Left lung (tissue), 10 donors: ENCODE results near the gene FOXR1. TPM values are rescaled to one million over a fixed set of nuclear protein-coding genes. Genes with fewer than 3 reads are reported as not detected.

Source experiments
- ATAC-seq: fragments of 200-7000 bp; cut with Tn5 transposase; one replicate; pipeline ENCODE4 v1.9.1; 2020; ENCODE audit warnings: moderate library complexity
- DNase-seq, 4 donors: peaks; one replicate each; pipeline ENCODE4 v3.0.0-alpha.2; 2013 to 2020
- H3K27ac ChIP-seq, 2 donors: fragments of 200-600 bp; sonication (generic) in 1 of 2; one replicate each; pipeline versions ENCODE4 v1.5.0 to v1.8.0; 2020 to 2021
- H3K27me3 ChIP-seq, 2 donors: fragments of 200-600 bp; sonication (generic) in 1 of 2; one replicate each; pipeline versions ENCODE4 v1.5.0 to v1.8.0; 2020 to 2021
- H3K36me3 ChIP-seq, 2 donors: fragments of 200-600 bp; sonication (generic) in 1 of 2; one replicate each; pipeline versions ENCODE4 v1.5.0 to v1.8.0; 2020 to 2021
- H3K4me1 ChIP-seq, 2 donors: fragments of 200-600 bp; one replicate each; pipeline ENCODE4 v1.8.0; 2021
- H3K4me3 ChIP-seq, 2 donors: fragments of 200-600 bp; sonication (generic) in 1 of 2; one replicate each; pipeline versions ENCODE4 v1.5.0 to v1.8.0; 2020 to 2021; ENCODE audit warnings: mild to moderate bottlenecking in 1 of 2
- H3K9me3 ChIP-seq, 2 donors: fragments of 200-600 bp; sonication (generic) in 1 of 2; one replicate each; pipeline versions ENCODE4 v1.5.0 to v1.8.0; 2020 to 2021
- CTCF ChIP-seq, 2 donors: fragments of 200-600 bp; sonication (generic) in 1 of 2; IDR thresholded peaks; one replicate each; pipeline versions ENCODE4 v1.5.0 to v1.8.0; 2021; ENCODE audit warnings: antibody characterized with exemption in 2 of 2
- intact Hi-C, 2 donors: fragments of 100-400 bp; cut with DNase I; formaldehyde crosslinking; loops; one replicate each; pipeline versions ENCODE4 v1.11.2 to v1.14.2; 2022
- polyA plus RNA-seq, 6 donors: library from polyadenylated mRNA; unstranded; fragments of 120-200 nt; gene quantifications; one replicate each; pipeline ENCODE4 v1.2.1, GENCODE V29; 2013; ENCODE audit not compliant: insufficient read length in 6 of 6
- total RNA-seq, 2 donors: library from RNA; stranded (reverse); fragmentation: NEBNext Ultra II Directional; extraction: Animal tissue kit (Norgen Biotek cat#: 25700); gene quantifications; one replicate each; pipeline ENCODE4 v1.2.1, GENCODE V29; 2021
- donor health status: DM: no; HTN: yes; CAD: no.
- donor health status: DM: no; HTN: no; CAD: no.

Gene FOXR1
- total and polyA plus RNA-seq, 8 donors = not detected

- DNase-seq = no peak
- intact Hi-C loops = no loop called here
Observed at GRCh38 chr11:119028346-119029068, 56.9 kb downstream of the FOXR1 start.

DNA sequence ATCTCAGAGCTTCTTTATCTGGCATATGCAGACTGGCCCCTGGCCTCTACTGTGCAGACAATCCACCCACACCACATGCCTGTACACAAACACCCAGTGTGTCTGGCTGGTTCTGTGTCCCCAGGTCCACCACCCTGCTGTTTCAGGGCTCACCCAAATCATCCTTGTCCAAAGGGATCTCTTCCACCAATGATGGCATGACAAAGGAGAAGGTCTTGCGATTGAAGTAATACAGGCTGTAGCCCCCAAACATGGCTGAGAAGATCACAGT lies 57.4 kb downstream of the FOXR1 start:
- no peak for TF ChIP-seq CTCF (IDR thresholded peaks at IDR 0.05)
- Histone ChIP-seq H3K4me3 (peak overlapping the region in 1 of 2 donors; percentile 78), H3K27ac (peak overlapping the region in 1 of 2 donors; percentile 45), H3K36me3 (peaks cover 0 to 32% of the 10 kb centered on the region in 2 donors), H3K4me1 (peaks cover 15 to 34% of the 10 kb centered on the region in 2 donors), H3K27me3 (no peaks in the 10 kb centered on the region), H3K9me3 (no peaks in the 10 kb centered on the region)
- intact Hi-C loops = no loop called here
- DNase-seq = no peak
- no peak for ATAC-seq

More at GRCh38 chr11:119028346-119029068, 56.9 kb downstream of the FOXR1 start:
- H3K4me1 ChIP-seq = peaks cover 15 to 36% of the 10 kb centered on the region in 2 donors
- ATAC-seq = no peak
- TF ChIP-seq CTCF (IDR thresholded peaks at IDR 0.05) = no peak
- H3K27me3 ChIP-seq = no peaks in the 10 kb centered on the region
- no peaks in the 10 kb centered on the region for H3K9me3 ChIP-seq
- peaks cover 0 to 37% of the 10 kb centered on the region in 2 donors for H3K36me3 ChIP-seq
- peak overlapping the region in 1 of 2 donors; percentile 45 for H3K27ac ChIP-seq
- H3K4me3 ChIP-seq = no peak overlapping the region

DNA sequence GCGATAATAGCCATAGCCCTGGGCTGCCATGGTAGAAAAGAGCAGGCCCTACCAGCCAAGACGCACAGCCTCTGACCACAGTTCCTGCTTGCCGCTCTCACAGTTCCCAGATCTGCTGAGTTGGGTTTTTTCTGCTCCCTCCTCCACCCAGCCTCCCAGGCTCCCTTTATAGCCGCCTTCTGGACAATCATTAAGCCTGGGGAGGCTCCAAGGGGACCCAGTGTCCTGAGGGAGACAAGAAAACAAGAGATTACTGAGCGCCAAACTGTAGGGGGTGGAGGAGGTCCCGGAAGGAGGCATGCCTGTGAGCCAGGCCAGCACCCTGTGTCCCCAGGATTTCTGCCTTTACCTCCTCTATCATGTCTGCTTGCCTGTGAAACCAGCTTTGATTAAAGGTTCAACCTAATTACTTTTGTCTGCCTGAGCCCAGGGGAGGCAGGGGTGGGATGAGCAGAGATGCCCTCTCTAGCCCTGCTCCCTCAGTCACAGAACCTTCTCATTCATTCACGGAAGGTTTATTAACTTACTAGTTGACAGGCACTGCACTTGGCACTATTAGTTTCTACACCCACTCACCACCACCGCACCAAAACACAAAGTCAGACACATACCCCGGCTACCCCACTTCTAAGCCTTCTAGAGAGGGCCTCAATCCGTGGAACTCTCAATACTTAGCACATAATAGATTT lies 57.9 kb downstream of the FOXR1 start:
- ATAC-seq (peak; percentile 14), DNase-seq (peak in 1 of 4 donors; percentile 50)
- no peaks in the 10 kb centered on the region for H3K27me3 ChIP-seq
- no peak for TF ChIP-seq CTCF (IDR thresholded peaks at IDR 0.05)
- H3K9me3 ChIP-seq = no peaks in the 10 kb centered on the region
- H3K4me3 ChIP-seq = peak overlapping the region; percentile 78 to 87
- peak overlapping the region; percentile 75 to 82 for H3K27ac ChIP-seq
- peaks cover 15 to 34% of the 10 kb centered on the region in 2 donors for H3K4me1 ChIP-seq
- peaks cover 0 to 27% of the 10 kb centered on the region in 2 donors for H3K36me3 ChIP-seq
- intact Hi-C loops = no loop called here

DNA sequence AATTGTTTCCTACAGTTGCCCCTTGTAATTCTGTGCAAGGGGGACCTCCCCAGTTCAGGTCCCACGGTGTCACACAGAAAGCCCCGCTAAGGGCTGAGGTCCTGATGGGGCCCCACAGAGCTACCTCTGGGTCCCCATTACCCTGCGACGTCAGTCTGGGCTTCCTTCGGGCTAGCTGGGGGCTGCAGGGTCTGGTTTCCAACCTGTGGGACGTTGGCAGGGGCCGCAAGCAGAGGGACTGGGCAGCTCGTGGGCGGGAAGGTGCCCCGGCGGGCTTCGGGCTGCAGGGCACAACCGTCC lies 58.4 kb downstream of the FOXR1 start:
- ATAC-seq = no peak
- TF ChIP-seq CTCF (IDR thresholded peaks at IDR 0.05) = no peak
- intact Hi-C loops = no loop called here
- Histone ChIP-seq H3K4me3 (peak overlapping the region; percentile 78 to 87), H3K9me3 (no peaks in the 10 kb centered on the region), H3K27me3 (no peaks in the 10 kb centered on the region), H3K4me1 (peaks cover 15 to 30% of the 10 kb centered on the region in 2 donors), H3K36me3 (peaks cover 0 to 22% of the 10 kb centered on the region in 2 donors), H3K27ac (peak overlapping the region; percentile 75 to 82)
- DNase-seq = no peak

DNA sequence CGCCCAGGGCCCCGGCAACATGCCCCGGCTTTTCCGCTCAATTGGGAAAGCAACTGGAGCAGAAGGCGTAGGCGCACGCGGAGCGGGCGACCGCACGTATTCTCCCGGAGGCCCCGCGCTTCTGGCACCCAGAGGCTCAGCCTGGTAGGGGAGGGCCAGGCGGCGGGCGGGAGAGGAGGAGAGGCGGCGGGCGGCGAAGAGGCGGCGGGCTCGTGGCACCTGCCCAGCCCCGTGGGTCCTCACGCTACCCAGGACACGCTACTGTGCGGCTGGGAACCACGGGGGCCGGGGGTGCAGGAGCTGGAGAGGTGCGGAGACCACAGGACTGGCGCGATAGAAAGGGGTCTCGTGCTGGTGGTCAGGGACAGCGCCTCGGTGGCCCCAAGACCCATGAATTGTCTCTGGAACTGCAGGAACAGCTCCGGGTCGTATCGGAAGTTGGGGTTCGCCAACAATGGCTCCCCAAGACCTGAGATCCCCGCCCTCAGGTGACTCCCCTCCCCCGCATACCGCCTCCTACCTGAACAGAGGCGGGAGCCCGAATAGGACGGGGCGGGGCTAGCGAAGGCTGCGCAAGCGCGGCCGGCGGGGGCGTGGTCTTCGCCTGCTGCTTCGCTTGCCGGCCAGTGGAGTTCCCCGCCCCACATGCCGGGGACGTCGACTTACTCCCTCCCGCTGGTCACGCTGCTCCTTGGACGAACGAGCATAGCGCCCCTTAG lies 58.9 kb downstream of the FOXR1 start, which contains the start of gene SLC37A4:
SLC37A4 (minus strand) TSS at position 549 of the 719 bp plus-strand sequence.
- ATAC-seq = peak; percentile 96
- Histone ChIP-seq H3K27ac (peak within 1 kb of the TSS; percentile 75 to 82), H3K27me3 (no peaks in the 10 kb centered on the region), H3K36me3 (peaks cover 0 to 17% of the 10 kb centered on the region in 2 donors), H3K4me1 (peaks cover 15 to 25% of the 10 kb centered on the region in 2 donors), H3K9me3 (no peaks in the 10 kb centered on the region), H3K4me3 (peak within 1 kb of the TSS; percentile 78 to 87)
- TF ChIP-seq CTCF (IDR thresholded peaks at IDR 0.05) = no peak
- intact Hi-C loops = no loop called here
- peak; percentile 85 to 100 (median 98) for DNase-seq
